MM.1S (cell line): ENCODE data around the gene ASPDH.

ENCODE experiments used
- CTCF ChIP-seq: fragments of 300-600 bp; sonication (generic); IDR thresholded peaks from 2 replicates; pipeline ENCODE4 v1.5.1; 2016; ENCODE audit warnings: antibody characterized with exemption, low read length, mixed read lengths
- EZH2 ChIP-seq: fragments of 300-600 bp; sonication (generic); optimal IDR thresholded peaks from 2 replicates; pipeline ENCODE3; 2017; ENCODE audit warnings: low read depth, mild to moderate bottlenecking, antibody characterized with exemption, low read length, mixed read lengths
- EZH2phosphoT487 ChIP-seq: fragments of 300-600 bp; sonication (generic); IDR thresholded peaks from 2 replicates; pipeline ENCODE4 v1.6.1; 2018; ENCODE audit warnings: antibody characterized with exemption, low read length

GRCh38 chr19:50501568-50502475 is 11.9 kb downstream of the ASPDH start:
- TF ChIP-seq CTCF (no peak), EZH2 (no peak), EZH2phosphoT487 (no peak)
